ENCODE results near the gene ZFYVE9.
"Not testable (repeated sequence)": the region's sequence is repeated elsewhere in the genome, so short reads cannot be mapped to it uniquely, and the experiment has no call there.

Gene ZFYVE9

DNA sequence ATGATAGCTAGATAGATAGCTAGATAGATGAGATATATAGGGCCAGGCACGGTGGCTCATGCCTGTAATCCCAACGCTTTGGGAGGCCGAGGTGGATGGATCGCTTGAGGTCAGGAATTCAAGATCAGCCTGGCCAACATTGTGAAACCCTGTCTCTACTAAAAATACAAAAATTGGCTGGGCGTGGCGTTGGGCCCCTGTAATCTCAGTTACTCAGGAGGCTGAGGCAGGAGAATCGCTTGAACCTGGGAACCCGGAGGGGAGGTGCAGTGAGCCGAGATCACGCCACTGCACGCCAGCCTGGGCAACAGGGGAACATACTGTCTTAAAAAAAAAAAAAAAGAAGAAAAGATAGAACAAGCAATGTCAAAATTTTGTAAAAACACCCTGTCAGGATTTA, 8.6 kb downstream of the ZFYVE9 start:
- not testable (repeated sequence) for DNase-seq

DNA sequence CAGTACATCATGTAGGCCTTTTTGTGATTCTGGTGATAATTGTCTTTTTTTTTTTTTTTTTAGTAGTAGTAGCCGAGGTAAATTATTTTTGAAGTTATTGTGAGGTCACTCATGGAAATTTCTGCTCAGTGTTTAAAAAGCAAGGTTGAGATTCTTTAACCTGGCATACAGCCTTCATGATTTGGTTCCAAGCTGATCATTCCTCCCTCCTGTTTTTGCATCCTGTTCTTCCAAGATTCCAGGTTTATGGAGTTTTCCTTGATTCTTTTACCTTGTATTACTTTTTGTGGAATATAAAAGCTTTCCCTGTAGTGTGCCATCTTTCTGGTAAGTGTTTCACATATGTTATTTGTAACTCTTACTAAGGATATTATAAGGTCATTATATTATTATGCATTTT, 9.1 kb downstream of the ZFYVE9 start:
- DNase-seq, result no peak

DNA sequence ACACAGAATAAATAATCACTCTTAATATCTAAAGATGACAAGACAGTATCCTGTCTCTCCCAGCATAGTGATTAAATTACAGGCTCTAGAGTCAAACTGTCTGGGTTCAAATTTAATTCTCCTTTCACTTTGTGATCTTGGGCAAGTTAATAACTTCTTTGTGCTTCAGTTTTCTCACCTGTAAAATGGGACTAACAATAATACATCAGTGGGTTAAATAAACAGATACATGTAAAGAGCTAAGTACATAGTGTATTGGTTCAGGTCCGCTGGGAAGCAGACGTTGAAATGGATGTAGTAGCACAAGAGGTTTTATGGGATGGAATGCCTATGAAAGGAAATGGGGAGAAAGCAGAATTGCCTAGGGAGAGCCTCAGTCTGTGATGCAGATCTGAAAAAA, 10.7 kb downstream of the ZFYVE9 start:
- no peak for DNase-seq

DNA sequence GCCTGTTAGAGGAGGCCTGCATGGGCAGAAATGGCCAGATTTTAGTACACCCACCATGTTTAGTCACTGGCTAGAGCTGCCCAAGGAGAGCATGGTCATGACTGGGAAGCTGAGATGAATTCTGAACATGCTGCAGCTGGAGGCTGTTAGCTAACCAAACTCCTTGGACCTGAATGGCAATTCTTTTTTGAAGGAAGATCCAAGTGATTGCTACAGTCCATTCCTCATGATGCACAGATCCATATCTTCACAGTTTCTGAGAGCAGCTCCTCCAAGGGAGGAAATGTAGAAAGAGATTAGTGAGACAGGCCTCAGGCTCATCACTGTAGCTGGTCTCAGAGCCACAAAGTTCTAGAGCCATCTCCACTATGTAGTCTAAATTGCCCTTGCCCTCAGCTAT, 11.1 kb downstream of the ZFYVE9 start:
- DNase-seq, result no peak

DNA sequence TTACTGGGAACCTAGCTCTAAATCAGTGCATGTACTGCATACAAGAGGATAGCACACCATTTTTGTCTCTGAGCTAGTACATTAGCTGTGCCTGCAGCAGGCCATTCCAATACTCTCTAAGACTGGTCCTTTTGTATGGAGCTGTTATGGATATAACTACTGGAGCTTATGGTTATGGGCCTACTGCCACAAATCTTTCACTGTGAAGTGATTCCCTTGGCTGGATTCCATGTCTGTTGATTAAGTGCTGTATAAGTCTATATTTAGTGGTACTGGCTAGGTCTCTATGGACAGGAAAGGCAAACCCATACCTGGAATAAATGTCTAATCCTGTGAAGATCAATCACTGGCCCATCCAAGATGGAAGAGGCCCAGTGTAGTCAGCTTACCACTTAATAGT, 12.0 kb downstream of the ZFYVE9 start:
- no peak for DNase-seq

DNA sequence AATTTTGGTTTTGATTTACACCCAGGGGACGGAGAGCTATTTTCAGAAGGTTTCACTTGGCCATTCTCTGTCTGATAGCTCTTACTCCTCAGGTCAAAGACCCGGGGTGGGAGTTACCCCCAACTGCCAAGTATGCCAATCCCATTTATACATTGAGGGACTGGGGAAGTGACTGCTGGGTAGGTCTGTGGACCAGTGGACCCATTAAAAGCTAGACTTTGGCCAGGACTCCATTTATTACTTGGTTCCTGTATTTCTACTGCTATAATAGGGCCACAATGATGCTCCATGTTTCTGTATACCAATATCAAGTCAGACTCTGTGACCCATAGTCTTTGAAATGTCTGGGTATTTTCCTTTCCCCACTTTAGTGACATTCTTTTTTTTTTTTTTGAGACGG, 14.6 kb downstream of the ZFYVE9 start:
- DNase-seq, result no peak

DNA sequence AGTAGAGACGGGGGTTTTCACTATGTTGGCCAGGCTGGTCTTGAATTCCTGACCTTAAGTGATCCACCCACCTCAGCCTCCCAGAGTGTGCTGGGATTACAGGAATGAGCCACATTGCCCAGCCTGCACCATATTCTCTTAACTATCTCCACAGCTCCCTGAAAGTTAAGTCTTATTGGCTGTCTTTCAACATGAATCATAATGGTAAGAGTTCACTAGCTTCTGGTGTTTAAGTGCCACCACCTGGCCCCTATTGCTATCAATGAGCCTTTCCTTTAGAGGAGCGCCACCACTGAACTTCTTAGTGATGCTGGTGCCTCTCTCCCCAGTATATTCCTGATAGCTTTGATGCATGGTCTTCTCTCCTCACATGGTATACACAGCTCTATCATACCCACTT, 15.7 kb downstream of the ZFYVE9 start:
- DNase-seq, result no peak

DNA sequence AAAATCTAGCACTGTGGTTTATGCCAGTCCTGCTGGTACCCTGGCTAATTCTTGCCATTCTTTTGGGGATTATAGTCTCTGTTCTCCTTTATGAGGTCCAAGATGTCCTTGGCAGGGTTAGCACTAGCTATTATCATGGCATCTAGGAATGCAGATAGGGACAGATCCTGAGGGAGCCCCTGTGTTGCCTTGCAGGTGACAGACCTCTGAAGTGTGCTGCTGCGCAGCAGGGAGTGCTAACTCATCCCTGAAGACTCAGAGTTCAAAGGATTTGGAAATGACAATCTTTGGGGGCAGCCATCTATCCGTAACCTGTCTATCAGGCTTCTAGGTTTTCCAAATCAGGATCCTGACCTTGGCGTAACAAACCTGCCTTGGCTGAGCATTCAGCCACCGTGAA, 16.3 kb downstream of the ZFYVE9 start:
- no peak for DNase-seq

DNA sequence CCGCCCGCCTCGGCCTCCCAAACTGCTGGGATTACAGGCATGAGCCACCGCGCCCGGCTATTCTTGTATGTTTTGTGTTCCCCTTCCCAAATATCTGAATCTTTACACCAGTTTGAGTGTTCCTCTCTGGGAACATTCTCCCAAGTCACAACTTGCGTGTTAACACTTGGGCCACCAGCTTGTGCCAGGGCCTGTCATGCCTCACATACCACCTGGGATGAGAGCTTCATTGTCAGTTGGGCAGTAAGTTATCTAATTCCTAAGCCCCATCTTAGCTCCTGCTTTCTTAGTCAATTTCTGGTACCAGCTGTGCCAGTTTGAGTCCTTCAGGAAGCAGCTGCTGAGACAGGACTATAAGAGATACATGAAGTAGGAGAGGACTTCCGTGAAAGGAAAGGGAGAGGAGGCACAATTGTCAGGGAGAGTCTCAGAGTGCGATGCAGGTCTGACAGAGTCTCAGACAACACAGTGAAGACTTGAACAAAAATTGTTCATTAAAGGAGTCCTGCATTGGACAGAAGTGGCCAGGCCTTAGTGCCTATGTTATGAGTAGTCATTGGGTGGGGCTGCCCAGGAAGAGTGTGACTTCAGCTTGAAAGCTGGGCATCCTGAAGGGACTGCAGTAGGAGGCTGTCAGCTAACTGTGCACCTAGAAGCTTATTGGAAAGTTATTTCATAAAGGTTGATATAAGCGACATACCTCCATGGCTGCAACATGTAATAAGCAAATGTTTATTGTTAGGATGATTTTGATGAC, 17.3 kb downstream of the ZFYVE9 start:
- DNase-seq, result no peak

DNA sequence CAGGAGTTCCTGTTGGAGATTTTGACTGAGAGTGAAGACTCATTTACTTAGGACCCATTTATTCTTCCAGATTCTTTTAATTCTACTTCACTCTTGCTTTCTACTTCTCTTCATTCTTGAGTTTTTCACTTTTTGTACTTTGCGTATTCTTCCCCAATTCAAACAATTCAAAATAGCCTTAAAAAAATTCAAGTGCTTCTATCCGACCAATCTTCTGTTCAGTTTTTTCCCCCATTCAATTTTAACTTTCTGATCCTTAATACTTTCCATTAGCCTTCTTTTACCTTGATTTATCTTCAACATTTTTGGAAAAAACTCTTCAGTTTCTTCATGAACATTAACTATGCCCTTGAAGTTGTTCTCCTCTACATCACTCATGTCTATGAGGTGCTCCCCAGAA, 21.1 kb downstream of the ZFYVE9 start:
- no peak for DNase-seq

DNA sequence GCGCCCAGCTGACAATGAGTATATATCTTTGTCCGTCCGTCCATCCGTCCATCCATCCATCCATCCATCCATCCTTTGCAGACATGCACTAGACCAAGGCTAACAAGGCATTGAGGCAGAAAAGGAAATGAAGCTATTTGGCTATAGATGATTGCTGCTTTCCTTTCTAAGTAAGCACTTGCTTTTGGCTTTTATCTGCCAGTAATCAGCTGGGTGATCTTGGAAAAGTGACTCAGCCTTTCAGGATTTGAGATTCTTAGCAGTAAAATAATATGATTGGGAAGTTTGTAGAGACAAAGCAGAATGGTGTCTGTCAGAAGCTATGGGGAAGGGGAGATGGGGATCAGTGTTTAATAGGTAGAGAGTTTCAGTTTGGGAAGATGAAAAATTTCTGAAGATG, 22.7 kb downstream of the ZFYVE9 start:
- DNase-seq, result no peak

DNA sequence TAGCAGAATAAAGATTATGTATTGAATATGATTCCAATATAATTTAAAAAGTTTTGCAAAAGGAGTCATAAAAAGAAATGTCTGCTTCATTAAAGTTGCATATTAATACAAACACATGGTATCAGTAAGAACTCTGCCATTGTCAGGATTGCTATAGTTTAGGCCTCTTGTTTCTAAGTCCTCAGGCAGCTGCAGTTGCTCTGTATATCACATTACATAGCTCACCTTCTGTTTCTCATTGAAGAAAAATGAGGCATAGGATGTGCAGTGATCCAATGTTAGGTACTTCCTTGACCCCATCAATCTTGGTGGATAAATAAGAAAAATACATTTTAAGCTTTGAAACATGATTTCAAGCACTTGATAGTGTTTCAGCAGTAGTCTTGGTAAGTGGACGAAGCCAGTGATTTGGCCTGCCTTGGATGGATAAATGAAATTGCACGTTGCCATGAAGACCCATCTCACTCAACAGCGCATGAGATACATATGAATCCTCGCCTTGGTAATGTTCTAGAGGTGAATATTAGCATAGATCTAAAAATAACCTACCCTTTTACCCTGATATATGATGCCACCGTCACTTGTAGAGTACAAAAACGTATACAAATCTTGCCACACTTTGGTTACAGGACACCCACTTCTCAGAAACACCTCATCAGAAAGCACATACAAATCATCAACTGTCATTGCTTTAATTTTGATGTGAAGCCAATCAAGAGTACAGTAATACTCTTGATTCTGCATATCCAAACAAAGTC, 25.3 kb downstream of the ZFYVE9 start:
- DNase-seq, result no peak

DNA sequence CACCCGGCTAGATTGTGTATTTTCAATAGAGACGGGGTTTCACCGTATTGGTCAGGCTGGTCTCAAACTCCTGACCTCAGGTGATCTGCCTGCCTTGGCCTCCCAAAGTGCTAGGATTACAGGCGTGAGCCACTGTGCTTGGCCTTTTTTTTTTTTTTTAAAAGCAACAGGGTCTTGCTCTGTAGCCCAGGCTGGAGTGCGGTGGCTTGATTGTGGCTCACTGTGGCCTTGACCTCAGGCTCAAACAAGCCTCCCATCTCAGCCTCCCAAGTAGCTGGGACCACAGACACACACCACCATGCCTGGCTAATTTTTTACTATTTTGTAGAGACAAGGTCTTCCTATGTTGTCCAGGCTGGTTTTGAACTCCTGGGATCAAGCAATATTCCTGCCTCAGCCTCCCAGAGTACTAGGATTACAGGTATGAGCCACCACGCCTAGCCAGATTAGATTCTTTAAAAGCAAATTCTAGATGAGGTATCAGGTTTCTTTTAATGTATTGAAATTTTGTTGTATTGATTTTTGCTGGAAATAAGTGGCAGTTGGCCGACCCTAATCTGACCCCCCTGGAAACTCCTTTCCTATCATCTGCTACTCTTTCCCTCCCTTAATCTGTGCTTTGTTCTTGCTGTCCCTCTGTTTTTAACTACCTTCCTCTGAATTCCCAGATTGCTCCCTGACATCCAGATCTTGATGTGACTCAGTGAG, 26.6 kb downstream of the ZFYVE9 start:
- no peak for DNase-seq

DNA sequence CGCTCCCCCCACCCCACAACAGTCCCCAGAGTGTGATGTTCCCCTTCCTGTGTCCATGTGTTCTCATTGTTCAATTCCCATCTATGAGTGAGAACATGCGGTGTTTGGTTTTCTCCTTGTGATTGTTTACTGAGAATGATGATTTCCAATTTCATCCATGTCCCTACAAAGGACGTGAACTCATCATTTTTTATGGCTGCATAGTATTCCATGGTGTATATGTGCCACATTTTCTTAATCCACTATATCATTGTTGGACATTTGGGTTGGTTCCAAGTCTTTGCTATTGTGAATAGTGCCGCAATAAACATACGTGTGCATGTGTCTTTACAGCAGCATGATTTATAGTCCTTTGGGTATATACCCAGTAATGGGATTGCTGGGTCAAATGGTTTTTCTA, 29.3 kb downstream of the ZFYVE9 start:
- DNase-seq, result not testable (repeated sequence)

DNA sequence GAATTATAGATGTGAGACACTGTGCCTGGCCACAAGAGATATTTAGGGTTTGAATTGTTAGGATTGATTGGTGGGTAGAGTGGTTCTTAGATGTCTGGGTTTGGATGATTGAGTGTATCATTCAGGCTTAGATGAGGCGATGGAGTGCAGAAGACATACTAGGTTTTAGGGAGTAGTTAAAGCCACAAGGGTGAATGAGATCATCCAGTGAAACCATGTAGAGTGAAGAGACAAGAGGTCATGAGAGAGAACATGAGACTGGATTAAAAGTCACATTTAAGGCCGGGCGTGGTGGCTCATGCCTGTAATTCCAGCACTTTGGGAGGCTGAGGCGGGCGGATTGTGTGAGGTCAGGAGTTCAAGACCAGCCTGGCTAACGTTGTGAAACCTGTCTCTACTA, 37.2 kb downstream of the ZFYVE9 start:
- DNase-seq, result no peak

DNA sequence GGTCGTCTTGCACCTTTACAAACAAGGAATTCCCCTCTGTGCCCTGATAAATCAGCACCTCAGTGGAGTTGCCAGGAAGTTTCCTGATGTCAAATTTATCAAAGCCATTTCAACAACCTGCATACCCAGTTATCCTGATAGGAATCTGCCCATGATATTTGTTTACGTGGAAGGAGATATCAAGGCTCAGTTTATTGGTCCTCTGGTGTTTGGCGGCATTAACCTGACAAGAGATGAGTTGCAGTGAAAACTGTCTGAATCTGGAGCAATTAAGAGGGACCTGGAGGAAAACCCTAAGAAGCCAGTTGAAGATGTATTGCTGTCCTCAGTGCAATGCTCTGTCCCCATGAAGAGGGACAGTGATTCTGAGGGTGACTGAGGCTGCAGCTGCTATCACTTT, 38.3 kb downstream of the ZFYVE9 start:
- DNase-seq, result no peak

DNA sequence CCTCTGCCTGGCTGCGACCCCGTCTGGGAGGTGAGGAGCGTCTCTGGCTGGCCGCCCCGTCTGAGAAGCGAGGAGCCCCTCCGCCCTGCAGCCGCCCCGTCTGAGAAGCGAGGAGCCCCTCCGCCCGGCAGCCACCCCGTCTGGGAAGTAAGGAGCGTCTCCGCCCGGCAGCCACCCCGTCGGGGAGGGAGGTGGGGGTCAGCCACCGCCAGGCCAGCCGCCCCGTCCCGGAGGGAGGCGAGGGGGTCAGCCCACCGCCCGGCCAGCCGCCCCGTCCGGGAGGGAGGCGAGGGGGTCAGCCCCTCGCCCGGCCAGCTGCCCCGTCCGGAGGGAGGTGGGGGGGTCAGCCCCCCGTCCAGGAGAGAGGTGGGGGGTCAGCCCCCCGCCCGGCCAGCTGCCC, 39.9 kb downstream of the ZFYVE9 start:
- DNase-seq, result not testable (repeated sequence)

DNA sequence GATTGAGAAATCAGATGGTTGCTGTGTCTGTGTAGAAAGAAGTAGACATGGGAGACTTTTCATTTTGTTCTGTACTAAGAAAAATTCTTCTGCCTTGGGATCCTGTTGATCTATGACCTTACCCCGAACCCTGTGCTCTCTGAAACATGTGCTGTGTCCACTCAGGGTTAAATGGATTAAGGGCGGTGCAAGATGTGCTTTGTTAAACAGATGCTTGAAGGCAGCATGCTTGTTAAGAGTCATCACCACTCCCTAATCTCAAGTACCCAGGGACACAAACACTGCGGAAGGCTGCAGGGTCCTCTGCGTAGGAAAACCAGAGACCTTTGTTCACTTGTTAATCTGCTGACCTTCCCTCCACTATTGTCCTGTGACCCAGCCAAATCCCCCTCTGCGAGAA, 40.4 kb downstream of the ZFYVE9 start:
- not testable (repeated sequence) for DNase-seq

DNA sequence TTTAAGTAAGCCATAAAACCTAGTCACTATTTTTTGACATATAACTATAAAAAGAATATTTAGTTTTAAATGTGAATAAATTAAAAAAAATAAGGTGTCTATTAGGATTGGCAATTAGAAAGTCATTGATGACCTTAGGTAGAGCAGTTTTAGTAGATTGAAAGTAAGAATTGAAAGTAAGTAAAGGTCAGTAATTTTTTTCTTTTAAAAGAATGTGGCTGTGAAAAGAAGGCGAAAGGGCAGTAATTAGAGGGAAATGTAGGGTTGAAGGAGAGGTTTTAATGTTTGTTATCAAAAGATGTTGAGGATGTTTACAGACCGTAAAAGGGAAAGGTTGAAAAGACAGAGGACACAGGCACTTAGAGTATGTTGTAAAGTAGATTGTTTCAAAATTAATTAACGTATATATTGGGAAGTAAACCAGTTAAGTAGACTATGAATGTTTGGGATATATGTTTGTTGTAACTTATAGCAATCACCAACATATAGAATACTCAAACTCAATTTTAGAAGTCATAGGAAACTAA, 41.0 kb downstream of the ZFYVE9 start:
- DNase-seq, result no peak

DNA sequence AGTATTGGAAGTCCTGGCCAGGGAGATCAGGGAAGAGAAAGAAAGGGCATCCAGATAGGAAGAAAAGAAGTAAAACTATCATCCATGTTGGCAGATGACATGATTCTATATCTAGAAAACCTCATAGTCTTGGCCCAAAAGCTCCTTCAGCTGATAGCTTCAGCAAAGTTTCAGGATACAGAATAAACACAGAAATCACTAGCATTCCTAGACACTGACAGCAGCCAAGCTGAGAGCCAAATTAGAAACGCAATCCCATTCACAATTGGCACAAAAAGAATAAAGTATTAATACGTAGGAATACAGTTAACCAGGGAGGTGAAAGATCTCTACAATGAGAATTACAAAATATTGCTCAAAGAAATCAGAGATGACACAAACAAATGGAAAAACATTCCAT, 44.6 kb downstream of the ZFYVE9 start:
- no peak for DNase-seq

DNA sequence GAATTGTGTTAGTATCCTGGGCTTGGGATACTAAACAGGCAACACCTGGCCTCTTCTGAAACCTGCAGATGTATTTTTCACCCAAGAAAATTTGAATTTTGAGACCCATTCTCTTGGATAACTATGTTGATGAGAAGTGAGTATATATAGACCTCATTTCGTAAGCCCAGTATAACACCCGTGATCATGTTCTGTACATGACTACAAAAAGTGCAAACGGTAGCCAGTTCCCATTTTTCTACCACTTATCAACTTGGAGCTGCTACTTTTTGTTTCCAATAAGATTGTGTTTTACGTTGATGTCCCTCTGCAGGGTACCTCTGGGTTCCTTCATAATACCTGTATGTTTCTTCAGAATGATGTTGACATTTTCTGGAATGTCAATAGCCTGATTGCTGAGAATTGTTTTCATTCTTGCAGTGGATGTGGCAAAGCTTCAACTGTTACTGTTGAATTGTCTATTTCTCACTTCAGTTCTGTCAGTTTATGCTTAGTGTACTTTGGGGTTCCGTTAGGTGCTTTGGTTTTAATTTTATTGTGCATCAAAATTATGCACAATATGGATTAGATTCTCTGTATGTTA, 48.1 kb downstream of the ZFYVE9 start:
- no peak for DNase-seq

DNA sequence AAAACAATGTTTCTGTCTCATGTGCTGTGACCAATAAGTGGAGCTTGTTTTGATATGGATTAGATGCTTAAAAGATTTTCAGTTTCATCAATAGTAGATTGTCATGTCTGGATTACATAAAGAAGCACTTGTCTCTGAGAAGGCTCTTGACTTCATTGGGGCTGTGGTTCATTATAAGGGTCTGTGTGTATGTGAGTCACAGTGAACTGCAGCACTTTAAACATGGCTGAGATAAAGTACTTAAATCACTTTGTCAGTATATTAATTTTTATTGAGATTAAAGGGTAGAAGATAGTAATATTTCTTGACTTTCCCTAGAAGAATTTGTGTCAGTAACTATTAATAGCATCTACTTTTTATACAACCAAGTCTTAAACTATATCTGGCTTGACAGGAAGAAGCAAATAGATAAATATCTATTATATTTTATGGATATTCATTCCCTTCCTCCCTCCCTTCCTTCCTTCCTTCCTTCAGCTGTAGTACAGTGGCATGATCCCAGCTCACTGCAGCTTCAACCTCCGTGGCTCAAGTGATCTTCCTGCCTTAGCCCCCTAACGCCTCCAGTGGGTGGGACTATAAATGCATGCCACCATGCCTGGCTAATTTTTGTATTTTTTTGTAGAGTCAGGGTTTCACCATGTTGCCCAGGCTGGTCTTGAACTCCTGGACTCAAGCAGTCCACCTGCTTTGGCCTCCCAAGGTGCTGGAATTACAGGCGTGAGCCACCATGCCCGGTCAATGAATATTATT, 48.8 kb downstream of the ZFYVE9 start:
- no peak for DNase-seq

All from stimulated activated CD4-positive, alpha-beta T cell treated with anti-CD3 and anti-CD28 coated beads, Interleukin-15, amount 100 ng/mL, for 24 hours (primary cell).